Measurements from ENCODE around the gene SMPD3. TPM values are rescaled to one million over a fixed set of nuclear protein-coding genes. Genes with fewer than 3 reads are reported as not detected.

Gene SMPD3
- total RNA-seq, 1 experiment from 2014 or later, result 0.89 TPM

DNA sequence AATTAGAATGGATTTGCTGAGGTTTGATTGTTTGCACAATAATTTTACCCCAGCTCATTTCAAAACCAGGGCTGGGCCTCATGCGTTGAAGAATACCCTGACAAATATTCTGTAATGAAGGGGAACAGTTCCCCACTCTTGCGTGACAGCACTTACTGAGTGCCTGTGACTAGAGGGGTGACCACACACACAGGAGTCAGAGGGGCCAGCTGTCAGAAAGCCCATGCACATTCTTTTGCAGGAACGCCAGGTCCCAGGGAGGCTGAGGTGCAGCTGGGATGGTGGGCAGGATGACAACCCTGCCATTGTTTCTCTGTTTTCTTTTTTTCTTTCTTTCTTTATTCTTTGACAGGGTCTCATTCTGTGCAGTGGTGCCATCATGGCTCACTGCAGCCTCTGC is 44.6 kb downstream of the SMPD3 start:
- Histone ChIP-seq H3K79me2 (ENCODE audit: insufficient read depth, low read length) (no peaks in the 10 kb centered on the region), H3K27me3 (ENCODE audit: insufficient read depth, low read length) (no peaks in the 10 kb centered on the region), H3K4me1 (ENCODE audit: control insufficient read depth in 1 of 2, insufficient read depth in 2 of 2, low read length in 2 of 2) (peaks cover 0 to 22% of the 10 kb centered on the region in 2 experiments; a peak in 2 of 4 replicates), H3K9ac (ENCODE audit: low read length) (no peak overlapping the region), H3K27ac (ENCODE audit: low read depth, low read length) (no peak overlapping the region), H3K9me3 (ENCODE audit: control insufficient read depth in 1 of 2, insufficient read depth in 1 of 2, low read depth in 1 of 2, low read length in 2 of 2) (no peaks in the 10 kb centered on the region), H3K4me3 (replicated peaks in 1 of 2; ENCODE audit: low read depth in 1 of 2, low read length in 2 of 2) (no peak overlapping the region), H3K9me2 (ENCODE audit: insufficient read depth) (no peaks in the 10 kb centered on the region), H3K36me3 (ENCODE audit: control insufficient read depth in 1 of 2, insufficient read depth in 2 of 2, low read length in 2 of 2) (no peaks in the 10 kb centered on the region), H4K20me1 (ENCODE audit: insufficient read depth) (no peaks in the 10 kb centered on the region), H2AFZ (ENCODE audit: low read depth, low read length, poor library complexity, severe bottlenecking) (no peak overlapping the region), H3K4me2 (ENCODE audit: low read length) (no peak overlapping the region)
- intact Hi-C loops (cut with micrococcal nuclease), result no loop called here
- ChIA-PET POLR2A (interaction anchor here (0.6 kb wide), 1 partner anchor 1168 kb away, joined by 3 read pairs; no protein-coding TSS in a partner anchor), RAD21 (ENCODE audit: low non-redundant PET in 1 of 2, low total read pairs in 2 of 2, uncharacterized antibody in 2 of 2, unreplicated experiment in 2 of 2) (no interaction called here), CTCF (no interaction called here)
- DNase-seq (ENCODE audit: low read depth, low spot score) (no peak), ATAC-seq (no peak)
- TF ChIP-seq SIN3A (IDR thresholded peaks at IDR 0.05; ENCODE audit: low read depth), result no peak
- TF ChIP-seq, protein P1, sequence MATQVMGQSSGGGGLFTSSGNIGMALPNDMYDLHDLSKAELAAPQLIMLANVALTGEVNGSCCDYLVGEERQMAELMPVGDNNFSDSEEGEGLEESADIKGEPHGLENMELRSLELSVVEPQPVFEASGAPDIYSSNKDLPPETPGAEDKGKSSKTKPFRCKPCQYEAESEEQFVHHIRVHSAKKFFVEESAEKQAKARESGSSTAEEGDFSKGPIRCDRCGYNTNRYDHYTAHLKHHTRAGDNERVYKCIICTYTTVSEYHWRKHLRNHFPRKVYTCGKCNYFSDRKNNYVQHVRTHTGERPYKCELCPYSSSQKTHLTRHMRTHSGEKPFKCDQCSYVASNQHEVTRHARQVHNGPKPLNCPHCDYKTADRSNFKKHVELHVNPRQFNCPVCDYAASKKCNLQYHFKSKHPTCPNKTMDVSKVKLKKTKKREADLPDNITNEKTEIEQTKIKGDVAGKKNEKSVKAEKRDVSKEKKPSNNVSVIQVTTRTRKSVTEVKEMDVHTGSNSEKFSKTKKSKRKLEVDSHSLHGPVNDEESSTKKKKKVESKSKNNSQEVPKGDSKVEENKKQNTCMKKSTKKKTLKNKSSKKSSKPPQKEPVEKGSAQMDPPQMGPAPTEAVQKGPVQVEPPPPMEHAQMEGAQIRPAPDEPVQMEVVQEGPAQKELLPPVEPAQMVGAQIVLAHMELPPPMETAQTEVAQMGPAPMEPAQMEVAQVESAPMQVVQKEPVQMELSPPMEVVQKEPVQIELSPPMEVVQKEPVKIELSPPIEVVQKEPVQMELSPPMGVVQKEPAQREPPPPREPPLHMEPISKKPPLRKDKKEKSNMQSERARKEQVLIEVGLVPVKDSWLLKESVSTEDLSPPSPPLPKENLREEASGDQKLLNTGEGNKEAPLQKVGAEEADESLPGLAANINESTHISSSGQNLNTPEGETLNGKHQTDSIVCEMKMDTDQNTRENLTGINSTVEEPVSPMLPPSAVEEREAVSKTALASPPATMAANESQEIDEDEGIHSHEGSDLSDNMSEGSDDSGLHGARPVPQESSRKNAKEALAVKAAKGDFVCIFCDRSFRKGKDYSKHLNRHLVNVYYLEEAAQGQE (IDR thresholded peaks at IDR 0.05; ENCODE audit: low read depth), result no peak
- TF ChIP-seq RAD21 (IDR thresholded peaks at IDR 0.05; ENCODE audit: low read depth), result no peak
- no peak for TF ChIP-seq EGR1 (IDR thresholded peaks at IDR 0.05; ENCODE audit: low read depth)
- no peak for TF ChIP-seq TCF7L2 (IDR thresholded peaks at IDR 0.05; ENCODE audit: borderline replicate concordance, extremely low read depth, insufficient read depth, insufficient read length)
- no peak for TF ChIP-seq EZH2 (IDR thresholded peaks at IDR 0.05)
- TF ChIP-seq SP1 (IDR thresholded peaks at IDR 0.05; ENCODE audit: low read depth), result no peak
- BruUV-seq (replicated peaks), result no TSS peak

DNA sequence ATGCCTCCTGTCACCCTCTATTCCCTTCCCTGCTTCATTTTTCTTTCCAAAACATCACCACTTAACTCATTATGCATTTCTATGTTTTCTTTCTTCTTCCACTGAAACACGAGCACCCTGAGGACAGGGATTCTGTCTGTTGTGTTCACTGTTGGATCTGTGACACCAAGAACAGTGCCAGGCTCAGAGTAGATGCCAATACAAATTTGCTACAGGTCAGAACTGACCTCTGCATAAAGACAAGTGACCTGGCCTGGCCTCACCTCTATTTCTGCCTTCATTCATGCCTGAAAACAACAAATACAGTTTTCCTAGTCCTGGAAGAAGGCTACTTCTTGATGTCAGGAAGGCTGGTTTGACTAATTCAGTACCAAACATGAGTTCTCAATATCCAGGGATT is 45.1 kb downstream of the SMPD3 start:
- DNase-seq (ENCODE audit: low read depth, low spot score) (no peak), ATAC-seq (no peak)
- ChIA-PET RAD21 (ENCODE audit: low non-redundant PET in 1 of 2, low total read pairs in 2 of 2, uncharacterized antibody in 2 of 2, unreplicated experiment in 2 of 2) (no interaction called here), CTCF (no interaction called here), POLR2A (no interaction called here)
- H3K4me1 ChIP-seq (ENCODE audit: control insufficient read depth in 1 of 2, insufficient read depth in 2 of 2, low read length in 2 of 2), result peaks cover 0 to 22% of the 10 kb centered on the region in 2 experiments; a peak in 2 of 4 replicates
- H3K27ac ChIP-seq (ENCODE audit: low read depth, low read length), result no peak overlapping the region
- H2AFZ ChIP-seq (ENCODE audit: low read depth, low read length, poor library complexity, severe bottlenecking), result no peak overlapping the region
- BruUV-seq (replicated peaks), result no TSS peak
- intact Hi-C loops (cut with micrococcal nuclease), result no loop called here
- no peak overlapping the region for H3K4me3 ChIP-seq (replicated peaks in 1 of 2; ENCODE audit: low read depth in 1 of 2, low read length in 2 of 2)
- no peak overlapping the region for H3K9ac ChIP-seq (ENCODE audit: low read length)
- H3K27me3 ChIP-seq (ENCODE audit: insufficient read depth, low read length), result no peaks in the 10 kb centered on the region
- H3K9me3 ChIP-seq (ENCODE audit: control insufficient read depth in 1 of 2, insufficient read depth in 1 of 2, low read depth in 1 of 2, low read length in 2 of 2), result no peaks in the 10 kb centered on the region
- no peaks in the 10 kb centered on the region for H3K36me3 ChIP-seq (ENCODE audit: control insufficient read depth in 1 of 2, insufficient read depth in 2 of 2, low read length in 2 of 2)
- H4K20me1 ChIP-seq (ENCODE audit: insufficient read depth), result no peaks in the 10 kb centered on the region
- TF ChIP-seq, protein P2, sequence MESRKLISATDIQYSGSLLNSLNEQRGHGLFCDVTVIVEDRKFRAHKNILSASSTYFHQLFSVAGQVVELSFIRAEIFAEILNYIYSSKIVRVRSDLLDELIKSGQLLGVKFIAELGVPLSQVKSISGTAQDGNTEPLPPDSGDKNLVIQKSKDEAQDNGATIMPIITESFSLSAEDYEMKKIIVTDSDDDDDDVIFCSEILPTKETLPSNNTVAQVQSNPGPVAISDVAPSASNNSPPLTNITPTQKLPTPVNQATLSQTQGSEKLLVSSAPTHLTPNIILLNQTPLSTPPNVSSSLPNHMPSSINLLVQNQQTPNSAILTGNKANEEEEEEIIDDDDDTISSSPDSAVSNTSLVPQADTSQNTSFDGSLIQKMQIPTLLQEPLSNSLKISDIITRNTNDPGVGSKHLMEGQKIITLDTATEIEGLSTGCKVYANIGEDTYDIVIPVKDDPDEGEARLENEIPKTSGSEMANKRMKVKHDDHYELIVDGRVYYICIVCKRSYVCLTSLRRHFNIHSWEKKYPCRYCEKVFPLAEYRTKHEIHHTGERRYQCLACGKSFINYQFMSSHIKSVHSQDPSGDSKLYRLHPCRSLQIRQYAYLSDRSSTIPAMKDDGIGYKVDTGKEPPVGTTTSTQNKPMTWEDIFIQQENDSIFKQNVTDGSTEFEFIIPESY (IDR thresholded peaks at IDR 0.05; ENCODE audit: extremely low read depth, insufficient replicate concordance, low read length), result no peak
- TF ChIP-seq EGR1 (IDR thresholded peaks at IDR 0.05; ENCODE audit: low read depth) (no peak), TCF7L2 (IDR thresholded peaks at IDR 0.05; ENCODE audit: borderline replicate concordance, extremely low read depth, insufficient read depth, insufficient read length) (no peak), ZFX (IDR thresholded peaks at IDR 0.05) (no peak), RAD21 (IDR thresholded peaks at IDR 0.05; ENCODE audit: low read depth) (no peak), JUND (IDR thresholded peaks at IDR 0.05) (no peak), CEBPB (IDR thresholded peaks at IDR 0.05; ENCODE audit: low read depth) (no peak)
- TF ChIP-seq, protein P3, sequence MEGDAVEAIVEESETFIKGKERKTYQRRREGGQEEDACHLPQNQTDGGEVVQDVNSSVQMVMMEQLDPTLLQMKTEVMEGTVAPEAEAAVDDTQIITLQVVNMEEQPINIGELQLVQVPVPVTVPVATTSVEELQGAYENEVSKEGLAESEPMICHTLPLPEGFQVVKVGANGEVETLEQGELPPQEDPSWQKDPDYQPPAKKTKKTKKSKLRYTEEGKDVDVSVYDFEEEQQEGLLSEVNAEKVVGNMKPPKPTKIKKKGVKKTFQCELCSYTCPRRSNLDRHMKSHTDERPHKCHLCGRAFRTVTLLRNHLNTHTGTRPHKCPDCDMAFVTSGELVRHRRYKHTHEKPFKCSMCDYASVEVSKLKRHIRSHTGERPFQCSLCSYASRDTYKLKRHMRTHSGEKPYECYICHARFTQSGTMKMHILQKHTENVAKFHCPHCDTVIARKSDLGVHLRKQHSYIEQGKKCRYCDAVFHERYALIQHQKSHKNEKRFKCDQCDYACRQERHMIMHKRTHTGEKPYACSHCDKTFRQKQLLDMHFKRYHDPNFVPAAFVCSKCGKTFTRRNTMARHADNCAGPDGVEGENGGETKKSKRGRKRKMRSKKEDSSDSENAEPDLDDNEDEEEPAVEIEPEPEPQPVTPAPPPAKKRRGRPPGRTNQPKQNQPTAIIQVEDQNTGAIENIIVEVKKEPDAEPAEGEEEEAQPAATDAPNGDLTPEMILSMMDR (IDR thresholded peaks at IDR 0.05 in 2 of 3, conservative IDR thresholded peaks at IDR 0.05 in 1 of 3; ENCODE audit: borderline replicate concordance in 1 of 3, insufficient read depth in 1 of 3, low read depth in 2 of 3, low read length in 2 of 3), result no peak
- TF ChIP-seq, protein P4, sequence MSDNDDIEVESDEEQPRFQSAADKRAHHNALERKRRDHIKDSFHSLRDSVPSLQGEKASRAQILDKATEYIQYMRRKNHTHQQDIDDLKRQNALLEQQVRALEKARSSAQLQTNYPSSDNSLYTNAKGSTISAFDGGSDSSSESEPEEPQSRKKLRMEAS (IDR thresholded peaks at IDR 0.05), result no peak
- no peak overlapping the region for H3K4me2 ChIP-seq (ENCODE audit: low read length)
- H3K79me2 ChIP-seq (ENCODE audit: insufficient read depth, low read length), result no peaks in the 10 kb centered on the region
- H3K9me2 ChIP-seq (ENCODE audit: insufficient read depth), result no peaks in the 10 kb centered on the region

All from HCT116 (cell line).